T-cell (primary cell): ENCODE data around the gene ALOXE3. TPM values are rescaled to one million over a fixed set of nuclear protein-coding genes. Genes with fewer than 3 reads are reported as not detected.

Experiments used
- ATAC-seq, 4 experiments: fragments of 200-7000 bp in 3 of 4; fragments of 150-1000 bp in 1 of 4; cut with Tn5 transposase; replicated peaks in 1 of 4; 1 replicate in 3 of 4; 2 replicates in 1 of 4; pipeline ENCODE4 v1.10.0; 2021; ENCODE audit warnings: moderate library complexity in 3 of 4, mild to moderate bottlenecking in 2 of 4, moderate number of reproducible peaks in 1 of 4
- CTCF ChIA-PET, 2 donors: fragments of 300-600 bp; sonication (Branson Sonifier 250); formaldehyde crosslinking; loops; one replicate each; lab custom pipeline; 2022; ENCODE audit warnings: antibody characterized with exemption in 2 of 2; lab: Charles Lee
- POLR2A ChIA-PET, 2 donors: fragments of 300-600 bp; sonication (Branson Sonifier 250); formaldehyde crosslinking; loops; one replicate each; lab custom pipeline; 2022; ENCODE audit warnings: antibody characterized with exemption in 2 of 2; lab: Charles Lee
- DNase-seq, 35 experiments: peaks; one replicate each; pipeline versions ENCODE4 v3.0.0 to v3.0.0-alpha.2; 2013 to 2023
- H3K27ac ChIP-seq: one replicate; pipeline ENCODE4 v1.5.1; 2013; ENCODE audit warnings: low read length
- H3K27me3 ChIP-seq, 2 experiments: replicated peaks in 1 of 2; 1 replicate in 1 of 2; 2 replicates in 1 of 2; pipeline versions ENCODE4 v1.6.1 to v1.7.0; 2013; ENCODE audit warnings: low read length in 1 of 2, mixed read lengths in 1 of 2; ENCODE audit not compliant: control insufficient read depth in 2 of 2, insufficient read depth in 2 of 2; ENCODE audit errors: extremely low read depth in 1 of 2
- H3K36me3 ChIP-seq, 2 donors: 1 replicate in 1 of 2; 2 replicates in 1 of 2; pipeline versions ENCODE4 v1.6.1 to v1.7.0; 2013; ENCODE audit warnings: low read length in 1 of 2; ENCODE audit not compliant: control insufficient read depth in 2 of 2, insufficient read depth in 1 of 2; ENCODE audit errors: extremely low read depth in 1 of 2
- H3K4me1 ChIP-seq, 2 experiments: 1 replicate in 1 of 2; 2 replicates in 1 of 2; pipeline versions ENCODE4 v1.6.1 to v1.7.0; 2013; ENCODE audit warnings: low read length in 2 of 2, mixed read lengths in 1 of 2; ENCODE audit not compliant: insufficient read depth in 2 of 2, control insufficient read depth in 1 of 2; ENCODE audit errors: extremely low read depth in 1 of 2
- H3K4me3 ChIP-seq, 2 donors: 1 replicate in 1 of 2; 2 replicates in 1 of 2; pipeline versions ENCODE4 v1.5.1 to v1.7.0; 2013; ENCODE audit warnings: mild to moderate bottlenecking in 2 of 2, low read length in 1 of 2, moderate library complexity in 1 of 2; ENCODE audit not compliant: control insufficient read depth in 1 of 2; ENCODE audit errors: extremely low read depth in 1 of 2
- H3K9me3 ChIP-seq: 2 replicates; pipeline ENCODE4 v1.7.0; 2013
- H3K27ac Mint-ChIP-seq, 2 donors: one replicate each; pipeline ENCODE4 v1.8.0; 2020 to 2021; ENCODE audit warnings: mild to moderate bottlenecking in 2 of 2, mixed read lengths in 2 of 2
- H3K27me3 Mint-ChIP-seq, 2 donors: one replicate each; pipeline ENCODE4 v1.8.0; 2021 to 2022; ENCODE audit warnings: mixed read lengths in 2 of 2
- H3K36me3 Mint-ChIP-seq: one replicate; pipeline ENCODE4 v1.8.0; 2021; ENCODE audit warnings: mixed read lengths
- H3K4me1 Mint-ChIP-seq, 3 donors: one replicate each; pipeline ENCODE4 v1.8.0; 2020 to 2022; ENCODE audit warnings: mixed read lengths in 3 of 3, mild to moderate bottlenecking in 1 of 3
- H3K4me3 Mint-ChIP-seq, 3 donors: one replicate each; pipeline ENCODE4 v1.8.0; 2020 to 2022; ENCODE audit warnings: mild to moderate bottlenecking in 3 of 3, mixed read lengths in 3 of 3, moderate library complexity in 3 of 3
- H3K9me3 Mint-ChIP-seq, 3 donors: one replicate each; pipeline ENCODE4 v1.8.0; 2020 to 2022; ENCODE audit warnings: mixed read lengths in 3 of 3
- WGBS: methylation state at CpG from one replicate; pipeline ENCODE4 v1.1.5; 2013; ENCODE audit warnings: missing lambda C conversion rate; ENCODE audit not compliant: insufficient coverage; 5-methylcytosine and 5-hydroxymethylcytosine counted together
- total RNA-seq, 35 experiments: library from RNA in 6 of 35; stranded (reverse) in 6 of 35; fragments of 120-200 nt in 1 of 35; gene quantifications; one replicate each; pipeline versions ENCODE4 v1.2.1 to v1.2.4 and lab custom pipeline; 2013 to 2026

Gene ALOXE3
- total RNA-seq, 5 donors from 2014 or later (not counting 1 experiment from before 2014, with no cell fraction given) = 0.13 to 1.2 (median 0.19) TPM; not detected in 1

DNA sequence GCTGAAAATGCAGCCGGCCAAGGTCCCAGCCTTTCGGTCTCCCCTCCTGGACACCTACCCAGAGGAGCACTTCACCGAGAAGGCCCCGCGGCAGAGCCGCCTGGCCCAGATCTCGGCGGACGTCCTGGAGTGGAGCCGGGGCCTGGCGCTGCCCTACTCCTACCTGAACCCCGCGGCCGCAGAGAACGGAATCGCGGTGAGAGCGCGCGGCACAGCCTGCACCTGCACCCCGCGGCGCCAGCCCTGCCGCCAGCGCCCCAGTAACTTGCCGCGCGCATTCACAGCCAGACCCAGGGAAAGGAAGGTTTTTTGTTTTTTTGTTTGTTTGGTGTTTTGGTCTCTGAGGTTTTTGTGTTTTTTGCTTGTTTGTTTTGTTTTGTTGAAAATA is 46.0 kb downstream of the ALOXE3 start:
- Histone ChIP-seq H3K36me3 (no peaks in the 10 kb centered on the region), H3K4me1 (peaks cover 4 to 26% of the 10 kb centered on the region in 2 experiments), H3K4me3 (peak overlapping the region in 1 of 2 donors; percentile 35), H3K27ac (no peak overlapping the region), H3K9me3 (no peaks in the 10 kb centered on the region), H3K27me3 (peaks cover 7 to 72% of the 10 kb centered on the region in 2 experiments)
- CTCF ChIA-PET = no interaction called here
- DNase-seq (no peak), ATAC-seq (peak; percentile 16 to 36 (median 20))
- Mint-ChIP-seq H3K27me3 (peaks cover 36 to 47% of the 10 kb centered on the region in 2 donors), H3K27ac (no peak overlapping the region), H3K9me3 (no peaks in the 10 kb centered on the region), H3K4me3 (peak overlapping the region; percentile 63 to 71 (median 66)), H3K4me1 (peaks cover 23 to 25% (median 25%) of the 10 kb centered on the region in 3 donors), H3K36me3 (no peaks in the 10 kb centered on the region)
- 10% methylated on average over 27 of the region's 28 CpGs for WGBS
- POLR2A ChIA-PET = interaction anchor here in 1 of 2 donors (0.6 kb wide), 1 partner anchor 180 kb away, joined by 4 read pairs; no protein-coding TSS in a partner anchor

- DNase-seq (no peak), ATAC-seq (no peak)
- no peaks in the 10 kb centered on the region for H3K9me3 ChIP-seq
- H3K27ac ChIP-seq = no peak overlapping the region
- ChIA-PET POLR2A (interaction anchor here in 1 of 2 donors (0.6 kb wide), 1 partner anchor 181 kb away, joined by 4 read pairs; no protein-coding TSS in a partner anchor), CTCF (no interaction called here)
- Mint-ChIP-seq H3K4me1 (peaks cover 23 to 25% (median 25%) of the 10 kb centered on the region in 3 donors), H3K27me3 (peaks cover 36 to 47% of the 10 kb centered on the region in 2 donors), H3K36me3 (no peaks in the 10 kb centered on the region), H3K27ac (no peak overlapping the region), H3K4me3 (peak overlapping the region in 1 of 3 donors; percentile 71), H3K9me3 (no peaks in the 10 kb centered on the region)
- H3K27me3 ChIP-seq = peaks cover 4 to 72% of the 10 kb centered on the region in 2 experiments
- peaks cover 4 to 26% of the 10 kb centered on the region in 2 experiments for H3K4me1 ChIP-seq
- H3K4me3 ChIP-seq = no peak overlapping the region
- H3K36me3 ChIP-seq = no peaks in the 10 kb centered on the region
- 85% methylated on average over 11 of the region's 12 CpGs for WGBS
These were observed 46.8 kb downstream of the ALOXE3 start for GRCh38 chr17:8071496-8071895.

- no peaks in the 10 kb centered on the region for H3K36me3 ChIP-seq
- no peak overlapping the region for H3K27ac Mint-ChIP-seq
- no peak overlapping the region for H3K4me3 Mint-ChIP-seq
- POLR2A ChIA-PET = no interaction called here
- DNase-seq (no peak), ATAC-seq (no peak)
- no peak overlapping the region for H3K27ac ChIP-seq
- H3K27me3 Mint-ChIP-seq = peaks cover 33 to 40% of the 10 kb centered on the region in 2 donors
- CTCF ChIA-PET = interaction anchor here (0.9 to 1.7 kb wide), 4 partner anchors 9 to 170 kb away, joined by 3 to 7 read pairs (median 5); no protein-coding TSS in a partner anchor
- H3K9me3 ChIP-seq = no peaks in the 10 kb centered on the region
- H3K27me3 ChIP-seq = peaks cover 3 to 66% of the 10 kb centered on the region in 2 experiments
- peaks cover 4 to 26% of the 10 kb centered on the region in 2 experiments for H3K4me1 ChIP-seq
- H3K4me3 ChIP-seq = no peak overlapping the region
- H3K9me3 Mint-ChIP-seq = no peaks in the 10 kb centered on the region
- H3K36me3 Mint-ChIP-seq = no peaks in the 10 kb centered on the region
- H3K4me1 Mint-ChIP-seq = peaks cover 19 to 23% (median 21%) of the 10 kb centered on the region in 3 donors
- 80% methylated on average over 3 of the region's 3 CpGs for WGBS
These were observed 48.8 kb downstream of the ALOXE3 start for GRCh38 chr17:8069587-8069860.

DNA sequence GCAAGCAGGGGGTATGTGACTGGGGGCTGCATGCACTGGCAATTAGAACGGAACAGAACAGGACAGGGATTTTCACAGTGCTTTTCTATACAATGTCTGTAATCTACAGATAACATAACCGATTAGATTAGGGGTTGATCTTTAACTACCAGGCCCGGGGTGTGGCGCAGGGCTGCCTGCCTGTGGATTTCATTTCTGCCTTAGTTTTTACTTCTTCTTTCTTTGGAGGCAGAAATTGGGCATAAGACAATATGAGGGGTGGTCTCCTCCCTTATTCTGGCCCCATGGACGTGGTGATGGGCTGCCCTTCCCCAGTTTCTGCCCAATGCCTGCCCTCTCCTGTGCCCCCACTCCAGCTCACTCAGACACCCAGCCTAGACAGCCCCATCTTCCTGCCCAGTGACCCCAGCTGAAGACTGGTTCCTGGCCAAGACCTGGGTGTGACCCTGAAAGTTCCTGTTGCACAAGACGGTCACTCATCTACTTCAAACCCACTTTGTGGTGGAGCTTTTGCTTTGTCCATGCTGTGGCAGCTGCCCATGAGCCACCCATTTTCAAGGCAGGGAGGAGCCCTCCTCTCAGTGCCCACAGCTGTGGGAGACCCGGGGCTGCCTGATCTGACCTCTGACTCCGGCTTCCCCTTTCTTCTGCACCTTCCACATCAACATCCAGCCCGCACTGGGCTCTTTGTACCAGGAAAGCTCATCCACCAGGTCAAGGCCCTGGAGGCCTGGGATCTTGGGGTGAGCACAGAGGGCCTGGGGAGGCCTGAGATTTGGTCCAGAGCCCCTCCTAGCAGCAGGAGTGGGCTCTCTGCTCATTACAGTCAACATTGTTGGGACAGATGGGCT is 49.4 kb downstream of the ALOXE3 start:
- Histone ChIP-seq H3K27ac (no peak overlapping the region), H3K27me3 (peaks cover 2 to 66% of the 10 kb centered on the region in 2 experiments), H3K9me3 (no peaks in the 10 kb centered on the region), H3K4me1 (peaks cover 4 to 21% of the 10 kb centered on the region in 2 experiments), H3K36me3 (no peaks in the 10 kb centered on the region), H3K4me3 (no peak overlapping the region)
- Mint-ChIP-seq H3K36me3 (no peaks in the 10 kb centered on the region), H3K27me3 (peaks cover 27 to 39% of the 10 kb centered on the region in 2 donors), H3K9me3 (no peaks in the 10 kb centered on the region), H3K4me3 (no peak overlapping the region), H3K27ac (no peak overlapping the region), H3K4me1 (peaks cover 16 to 18% (median 16%) of the 10 kb centered on the region in 3 donors)
- WGBS = 57% methylated on average over 1 of the region's 9 CpGs
- ATAC-seq (no peak), DNase-seq (peak in 4 of 35 experiments; percentile 17 to 45 (median 20))
- ChIA-PET POLR2A (no interaction called here), CTCF (interaction anchor here (0.6 to 1.7 kb wide), 6 partner anchors 8 to 286 kb away, joined by 3 to 7 read pairs (median 5); no protein-coding TSS in a partner anchor)

GRCh38 chr17:8067806-8068205 is 50.5 kb downstream of the ALOXE3 start:
- H3K4me1 Mint-ChIP-seq = peaks cover 5 to 6% (median 6%) of the 10 kb centered on the region in 3 donors
- Histone ChIP-seq H3K27ac (no peak overlapping the region), H3K36me3 (no peaks in the 10 kb centered on the region), H3K4me1 (peaks cover under 1 to 9% of the 10 kb centered on the region in 2 experiments), H3K4me3 (no peak overlapping the region), H3K9me3 (no peaks in the 10 kb centered on the region), H3K27me3 (peaks cover 2 to 61% of the 10 kb centered on the region in 2 experiments)
- H3K36me3 Mint-ChIP-seq = no peaks in the 10 kb centered on the region
- DNase-seq = no peak
- ATAC-seq = no peak
- WGBS = no CpG with 5 or more reads among the region's 4 CpGs
- CTCF ChIA-PET = no interaction called here
- POLR2A ChIA-PET = no interaction called here
- H3K27ac Mint-ChIP-seq = no peak overlapping the region
- no peaks in the 10 kb centered on the region for H3K9me3 Mint-ChIP-seq
- peaks cover 29 to 39% of the 10 kb centered on the region in 2 donors for H3K27me3 Mint-ChIP-seq
- H3K4me3 Mint-ChIP-seq = no peak overlapping the region

- DNase-seq (no peak), ATAC-seq (no peak)
- H3K27ac ChIP-seq = no peak overlapping the region
- Mint-ChIP-seq H3K4me1 (no peaks in the 10 kb centered on the region), H3K9me3 (no peaks in the 10 kb centered on the region), H3K27me3 (peaks cover 31 to 40% of the 10 kb centered on the region in 2 donors), H3K27ac (no peak overlapping the region), H3K4me3 (no peak overlapping the region), H3K36me3 (no peaks in the 10 kb centered on the region)
- ChIA-PET CTCF (no interaction called here), POLR2A (no interaction called here)
- peaks cover 2 to 56% of the 10 kb centered on the region in 2 experiments for H3K27me3 ChIP-seq
- no peak overlapping the region for H3K4me3 ChIP-seq
- H3K9me3 ChIP-seq = no peaks in the 10 kb centered on the region
- H3K4me1 ChIP-seq = peaks cover 0 to 2% of the 10 kb centered on the region in 2 experiments
- H3K36me3 ChIP-seq = no peaks in the 10 kb centered on the region
- 74% methylated on average over 7 of the region's 15 CpGs for WGBS
These were observed 51.2 kb downstream of the ALOXE3 start for GRCh38 chr17:8066841-8067775.
